Activated CD4-positive, alpha-beta T cell treated with anti-CD3 and anti-CD28 coated beads for 24 hours (primary cell): Measurements from ENCODE around the gene GRM7.

Experiments
- DNase-seq, 2 donors: peaks; one replicate each; pipeline ENCODE4 v3.0.0-alpha.2; 2020; ENCODE audit warnings: low read depth in 2 of 2

The GRM7 gene

DNA sequence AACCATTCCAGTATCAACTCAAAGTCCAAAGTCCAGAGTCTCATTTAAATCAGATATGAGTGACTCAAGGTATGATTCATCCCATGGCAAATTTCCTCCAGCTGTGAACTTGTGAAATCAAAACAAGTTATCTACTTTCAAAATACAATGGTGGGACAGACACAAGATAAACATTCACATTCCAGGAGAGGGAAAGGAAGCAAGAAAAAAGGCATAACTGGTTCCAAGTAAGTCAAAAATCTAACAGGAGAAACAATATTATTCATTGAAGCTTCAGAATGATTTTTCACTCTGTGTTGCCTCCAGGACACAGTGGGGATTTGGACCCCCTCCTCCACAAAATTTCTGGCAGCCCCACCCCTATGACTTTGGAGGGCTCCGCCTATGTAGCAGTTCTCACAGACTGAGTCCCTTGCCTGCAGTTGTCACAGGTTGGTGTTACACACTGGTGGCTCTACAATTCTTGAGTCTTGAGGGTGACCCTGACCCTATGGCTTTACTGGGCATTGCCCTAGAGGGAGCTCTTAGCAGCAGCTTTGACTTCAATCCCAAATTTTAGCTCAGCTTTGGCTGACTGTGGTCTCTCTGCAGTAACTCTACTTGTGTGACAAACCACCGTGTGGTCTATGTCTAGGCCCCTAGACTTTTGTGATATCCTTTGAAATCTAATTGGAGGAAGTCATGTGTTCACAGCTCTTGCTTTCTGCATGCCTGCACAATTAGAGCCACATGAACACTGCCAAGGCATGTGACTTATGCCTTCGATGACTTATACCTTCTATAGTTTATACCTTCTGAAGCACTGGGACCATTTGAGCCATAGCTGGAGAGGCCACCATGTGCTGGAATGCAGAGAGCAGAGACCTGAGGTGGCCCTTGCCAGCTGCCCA lies 644.2 kb downstream of the GRM7 start:
- no peak for DNase-seq

- DNase-seq, result no peak
Observed at GRCh38 chr3:7506606-7507180, 645.8 kb downstream of the GRM7 start.

DNA sequence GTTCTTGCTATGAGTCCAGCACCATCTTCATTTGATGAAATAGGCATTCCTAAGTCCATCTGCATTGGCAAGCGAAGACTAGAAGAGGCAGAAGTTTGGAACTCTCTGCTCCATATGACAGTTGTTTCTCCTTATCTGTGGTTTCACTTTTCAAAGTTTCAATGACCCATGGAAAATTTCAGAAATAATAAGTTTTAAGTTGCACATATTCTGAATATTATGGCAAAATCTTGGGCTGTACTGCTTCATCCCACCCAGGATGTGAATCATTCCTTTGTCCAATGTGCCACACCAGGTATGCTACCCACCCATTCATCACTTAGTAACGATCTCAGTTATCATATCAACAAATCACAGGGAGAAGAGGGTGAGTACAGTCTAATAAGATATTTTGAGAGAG lies 647.9 kb downstream of the GRM7 start:
- DNase-seq, result no peak

DNA sequence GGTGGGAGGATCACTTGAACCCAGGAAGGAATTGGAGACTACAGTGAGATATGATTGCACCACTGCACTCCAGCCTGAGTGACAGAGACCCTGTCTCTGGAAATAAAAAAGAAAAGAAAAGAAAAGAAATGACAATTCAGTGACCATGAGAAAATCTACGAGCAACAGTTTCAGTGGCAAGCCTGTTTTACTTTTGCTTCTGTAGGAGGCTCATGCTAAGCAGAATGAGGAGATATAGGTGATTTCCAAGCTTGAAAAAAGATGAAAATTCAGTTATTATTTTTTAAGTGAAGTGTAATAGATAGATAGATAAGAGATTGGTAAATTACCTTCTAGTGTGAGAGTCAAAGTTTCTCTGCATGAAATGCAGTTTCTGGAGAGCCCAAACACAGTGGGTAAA lies 651.1 kb downstream of the GRM7 start:
- no peak for DNase-seq

GRCh38 chr3:7518026-7518425 lies 657.1 kb downstream of the GRM7 start:
- no peak for DNase-seq

DNA sequence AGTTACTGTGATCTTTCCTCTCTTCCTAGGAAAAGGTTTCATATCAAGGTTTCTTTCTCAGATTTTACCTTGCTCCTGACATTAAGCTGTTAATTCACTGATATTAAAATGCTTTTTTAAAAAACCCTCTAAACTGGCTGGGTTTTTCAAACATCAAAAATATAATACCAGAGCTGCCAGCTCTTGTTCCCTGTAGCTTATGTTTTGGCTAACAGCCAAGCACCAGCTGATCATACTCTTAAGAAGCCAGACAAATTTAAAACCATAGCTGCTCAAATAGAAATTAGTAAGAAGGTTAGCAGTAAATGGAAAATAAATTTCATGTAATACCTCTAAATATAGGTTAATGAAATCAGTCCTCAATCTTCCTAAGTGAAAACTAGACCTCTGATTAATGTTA lies 657.5 kb downstream of the GRM7 start:
- no peak for DNase-seq

DNA sequence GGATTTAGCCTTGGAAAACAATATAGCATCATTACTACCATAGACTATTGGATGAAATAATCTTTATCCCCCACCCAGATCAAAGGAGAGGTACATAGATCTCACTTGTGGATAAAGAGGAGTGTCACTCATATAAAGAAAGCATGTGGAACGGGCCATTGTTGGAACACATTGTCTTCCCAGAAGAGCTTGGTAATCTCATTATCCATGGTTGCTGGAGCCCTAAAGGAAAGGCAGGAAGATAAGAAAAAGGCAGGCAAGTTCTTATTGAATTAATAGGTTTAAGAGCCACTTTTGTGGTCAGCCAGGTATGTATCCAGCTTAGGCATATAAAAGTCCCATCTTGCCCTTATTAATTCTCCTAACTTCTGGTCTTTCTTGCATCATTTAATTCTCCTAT lies 659.1 kb downstream of the GRM7 start:
- no peak for DNase-seq

- DNase-seq, result no peak
Observed at GRCh38 chr3:7520593-7520992, 659.7 kb downstream of the GRM7 start.

- DNase-seq, result no peak
Observed at GRCh38 chr3:7536510-7536909, 675.6 kb downstream of the GRM7 start.

GRCh38 chr3:7536921-7537320 lies 676.0 kb downstream of the GRM7 start:
- no peak for DNase-seq

DNA sequence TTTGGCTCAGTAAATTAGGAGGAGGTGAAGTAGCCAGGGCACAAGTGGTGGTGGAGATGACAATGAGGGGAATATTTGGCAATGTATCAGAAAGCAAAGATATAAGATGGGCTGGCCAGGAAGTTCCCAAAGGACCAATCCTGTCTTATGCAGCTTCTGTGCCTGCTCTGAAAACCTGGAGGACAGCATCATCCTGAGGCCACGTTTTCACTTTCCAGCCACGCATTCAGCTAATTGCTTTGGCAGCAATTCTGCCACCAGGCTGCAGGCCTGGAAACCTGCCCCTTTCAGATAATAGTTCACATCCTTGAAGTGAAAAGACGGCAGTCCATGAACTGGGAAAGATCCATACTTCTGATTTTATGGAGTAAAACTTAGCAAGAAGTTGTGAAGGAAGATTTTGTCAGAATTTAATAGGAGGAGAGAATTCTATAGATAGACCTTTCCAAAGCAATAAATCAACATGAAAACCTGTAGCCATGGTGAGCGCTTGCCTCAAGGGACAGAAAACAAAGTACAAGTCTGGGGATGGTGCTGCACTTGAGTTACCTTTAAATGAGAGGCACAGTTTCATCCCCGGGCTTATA lies 682.5 kb downstream of the GRM7 start:
- no peak for DNase-seq

DNA sequence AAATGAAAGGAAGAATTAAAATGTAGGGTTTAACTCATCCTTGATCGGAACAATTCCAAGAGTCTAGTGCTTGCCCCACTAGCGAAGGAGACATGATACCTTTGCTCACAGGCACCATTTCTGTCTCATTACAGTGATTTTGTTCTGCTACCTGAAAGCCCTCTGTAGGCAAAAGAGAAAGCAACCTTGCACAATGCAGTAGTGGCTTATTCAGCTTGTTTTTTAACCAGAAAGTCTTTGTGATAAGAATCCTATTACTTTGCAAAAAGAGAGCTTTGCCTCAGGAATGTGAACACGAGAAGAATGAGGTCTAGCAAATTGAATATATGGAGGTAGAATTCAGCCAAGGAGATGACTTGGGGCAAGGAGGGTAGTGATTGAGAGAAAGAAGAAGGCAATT lies 684.4 kb downstream of the GRM7 start:
- DNase-seq, result no peak

DNA sequence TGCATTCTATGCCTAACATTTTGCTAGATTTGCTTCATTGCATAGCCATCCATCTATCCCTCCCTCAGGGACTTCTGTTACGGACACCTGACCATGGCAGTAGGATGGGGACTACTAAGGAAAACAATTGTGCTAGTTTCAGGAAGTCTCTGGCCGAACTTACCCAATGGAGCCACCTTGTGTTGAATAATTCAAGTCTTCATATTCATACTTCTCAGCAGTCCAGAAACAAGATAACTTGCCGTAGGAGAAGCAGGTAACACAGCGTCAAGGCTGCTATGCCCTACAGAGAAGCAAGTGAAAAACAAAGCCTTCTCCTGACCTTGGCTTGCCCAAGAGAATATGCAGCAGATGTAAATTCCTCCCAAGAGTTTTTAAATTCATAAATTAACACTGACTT lies 685.3 kb downstream of the GRM7 start:
- DNase-seq, result no peak

- DNase-seq, result no peak
Observed at GRCh38 chr3:7547826-7548225, 686.9 kb downstream of the GRM7 start.

DNA sequence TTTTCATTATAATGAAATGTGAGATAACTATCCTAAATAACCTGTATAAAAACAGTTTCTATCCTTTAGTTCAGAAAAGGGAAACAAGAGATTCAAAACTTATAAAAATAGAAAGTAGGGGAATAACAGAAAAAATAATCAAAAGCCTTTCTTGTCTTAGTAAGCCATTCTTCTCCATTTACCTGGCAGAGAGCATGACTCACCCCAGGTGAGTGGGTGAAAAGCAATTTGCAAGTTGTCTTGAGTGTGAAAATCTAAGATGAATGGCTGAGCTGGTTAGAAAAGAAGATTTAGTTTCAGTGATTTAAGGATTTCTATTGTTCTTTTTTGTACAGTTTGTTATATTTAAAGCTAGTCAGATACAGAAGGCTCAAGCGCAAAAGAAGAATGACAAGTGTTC lies 702.0 kb downstream of the GRM7 start:
- DNase-seq, result no peak

- DNase-seq, result no peak
Observed at GRCh38 chr3:7565574-7565973, 704.7 kb downstream of the GRM7 start.

DNA sequence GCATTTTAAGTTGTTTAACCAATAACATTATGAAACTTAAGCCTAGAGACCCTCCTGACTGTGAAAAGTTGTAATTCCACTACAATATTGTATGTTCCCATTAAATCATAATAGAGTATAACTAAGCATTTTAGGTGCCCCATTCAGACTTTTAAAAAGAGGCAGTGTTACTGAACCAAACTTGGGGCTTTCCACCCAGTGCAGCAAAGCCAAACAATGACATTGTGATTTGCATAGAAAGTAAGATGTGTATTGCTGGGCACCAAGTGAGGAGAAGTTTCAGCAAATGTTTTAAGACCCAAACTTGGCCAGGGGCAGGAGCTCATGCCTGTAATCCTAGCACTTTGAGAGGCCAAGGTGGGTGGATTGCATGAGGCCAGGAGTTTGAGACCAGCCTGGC lies 706.2 kb downstream of the GRM7 start:
- no peak for DNase-seq

GRCh38 chr3:7568526-7569184 lies 707.7 kb downstream of the GRM7 start:
- DNase-seq, result no peak

- DNase-seq, result no peak
Observed at GRCh38 chr3:7573330-7573729, 712.4 kb downstream of the GRM7 start.

GRCh38 chr3:7574435-7574834 lies 713.5 kb downstream of the GRM7 start:
- DNase-seq, result no peak

DNA sequence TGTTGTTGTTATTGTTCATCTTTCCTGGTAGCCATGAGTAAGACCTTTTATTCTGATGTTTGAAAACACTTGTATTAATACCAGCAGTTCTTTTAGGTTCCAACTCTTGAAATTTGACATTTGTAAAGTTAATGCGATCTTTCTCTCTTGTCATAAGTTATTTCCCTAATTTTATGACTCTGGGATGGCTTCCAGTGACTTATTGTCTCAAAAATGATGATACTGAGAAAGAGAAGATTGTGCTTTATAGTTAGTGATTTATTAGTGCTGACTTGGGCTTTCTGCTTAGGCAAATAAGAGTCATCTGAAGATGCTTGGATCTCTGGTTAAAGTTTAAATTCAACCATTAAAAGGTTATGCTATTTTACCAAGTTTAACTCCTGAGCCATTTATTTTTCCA lies 715.2 kb downstream of the GRM7 start:
- no peak for DNase-seq

DNA sequence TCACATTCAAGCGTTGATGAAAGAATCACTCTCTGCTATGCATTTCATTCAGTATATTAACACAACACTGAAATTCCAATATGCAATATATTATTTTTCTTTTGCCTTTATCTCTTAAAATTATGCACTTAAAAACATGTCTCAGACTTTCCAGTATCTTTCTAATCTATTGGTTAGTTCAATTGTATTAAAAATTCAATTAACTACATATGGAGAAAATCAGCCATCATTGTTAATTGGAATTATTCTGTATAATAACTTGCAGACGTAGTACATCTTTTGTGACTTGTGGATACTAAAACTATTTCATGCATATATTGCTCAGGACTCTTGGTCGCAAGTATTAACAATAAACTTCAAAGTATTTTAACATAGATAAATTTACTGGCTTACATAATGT lies 715.6 kb downstream of the GRM7 start:
- DNase-seq, result no peak

DNA sequence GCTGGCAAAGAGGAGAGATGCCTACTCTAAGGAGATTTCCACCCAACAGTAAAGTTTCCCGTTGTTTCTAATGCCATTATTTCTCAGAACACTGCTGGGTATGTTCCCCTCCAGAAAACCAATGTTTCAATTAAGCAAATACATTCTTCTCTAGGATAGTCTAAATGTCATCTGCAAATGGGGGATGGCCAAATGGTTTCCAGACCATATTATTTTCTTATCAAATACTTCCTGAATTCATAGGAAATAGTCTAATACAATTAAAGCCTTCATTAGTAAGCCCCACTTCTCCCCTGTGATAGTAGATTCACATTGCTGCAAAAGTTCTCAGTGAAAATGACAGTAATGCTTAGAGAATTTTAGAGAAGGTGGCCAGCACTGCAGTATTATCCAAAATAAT lies 716.6 kb downstream of the GRM7 start:
- no peak for DNase-seq
